HEK293T (cell line): ENCODE measurements around the gene CCDC137.

ENCODE experiments used
- ARNT ChIP-seq: fragments of 450-650 bp; IDR thresholded peaks from 2 replicates; pipeline ENCODE4 v1.6.1; 2017; ENCODE audit warnings: mild to moderate bottlenecking
- ELF4 ChIP-seq: fragments of 450-650 bp; IDR thresholded peaks from 2 replicates; pipeline ENCODE4 v1.6.1; 2017; ENCODE audit warnings: antibody characterized with exemption
- SP1 ChIP-seq: fragments of 450-650 bp; IDR thresholded peaks from 2 replicates; pipeline ENCODE4 v1.6.1; 2017
- ZNF384 ChIP-seq: fragments of 450-650 bp; IDR thresholded peaks from 2 replicates; pipeline ENCODE4 v1.6.1; 2016

- TF ChIP-seq ARNT, result no peak
- no peak for TF ChIP-seq ZNF384
- no peak for TF ChIP-seq ELF4
- no peak for TF ChIP-seq SP1
These were observed 44.2 kb downstream of the CCDC137 start for GRCh38 chr17:81710514-81711308.
